ENCODE measurements around the gene MFGE8. TPM values are rescaled to one million over a fixed set of nuclear protein-coding genes. Genes with fewer than 3 reads are reported as not detected.

MFGE8 gene
- total RNA-seq, 4 donors from 2014 or later: 213 to 446 (median 343) TPM

DNA sequence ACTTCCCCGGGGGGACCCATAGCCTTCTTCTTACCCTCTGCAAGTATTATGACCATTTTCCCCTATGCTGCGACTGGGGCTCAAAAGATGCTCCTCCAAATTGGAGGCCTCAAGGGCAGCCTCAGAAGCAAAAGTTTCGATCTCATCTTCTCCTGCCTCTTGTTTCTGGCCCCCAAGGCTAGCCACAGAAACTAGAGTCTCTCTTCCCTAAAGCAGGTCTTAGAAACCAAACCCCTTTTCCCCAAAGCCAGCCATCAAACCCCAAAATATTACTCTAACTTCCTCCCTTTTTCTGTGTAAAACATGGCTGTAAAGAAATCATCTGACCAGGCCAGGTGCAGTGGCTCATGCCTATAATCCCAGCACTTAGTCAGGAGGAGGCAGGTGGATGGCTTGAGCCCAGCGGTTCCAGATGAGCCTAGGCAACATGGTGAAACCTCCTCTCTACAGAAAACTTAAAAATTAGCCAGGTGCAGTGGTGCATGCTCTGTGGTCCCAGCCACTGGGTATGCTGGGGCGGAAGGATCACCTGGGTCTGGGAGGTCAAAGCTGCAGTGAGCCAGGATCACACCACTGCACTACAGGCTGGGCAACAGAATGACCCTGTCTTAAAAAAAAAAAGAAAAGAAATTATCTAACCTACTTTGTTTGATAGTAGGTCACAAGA is 36.7 kb upstream of the MFGE8 start:
- no peak for TF ChIP-seq CTCF (IDR thresholded peaks at IDR 0.05; ENCODE audit: low read depth)

DNA sequence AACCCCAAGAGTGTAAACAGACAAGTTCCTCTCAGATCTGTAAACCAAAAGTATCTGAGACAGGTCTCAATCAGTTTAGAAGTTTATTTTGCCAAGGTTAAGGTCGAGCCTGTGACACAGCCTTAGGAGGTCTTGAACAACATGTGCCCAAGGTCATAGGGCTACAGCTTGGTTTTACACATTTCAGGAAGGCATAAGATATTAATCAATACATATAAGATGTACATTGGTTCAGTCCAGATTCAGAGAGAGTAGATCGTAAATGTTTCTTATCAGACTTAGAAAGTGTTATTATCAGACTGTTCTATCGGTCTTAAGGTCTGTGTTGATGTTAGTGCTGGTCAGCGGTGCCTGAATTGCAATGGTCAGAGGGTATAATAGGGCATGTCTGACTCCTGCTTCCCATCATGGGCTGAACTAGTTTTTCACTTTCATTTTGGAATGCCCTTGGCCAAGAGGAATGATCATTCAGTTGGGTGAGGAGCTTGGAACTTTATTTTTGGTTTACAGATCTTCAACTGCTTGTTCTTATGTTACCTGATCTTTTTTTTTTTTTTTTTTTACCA is 27.0 kb upstream of the MFGE8 start:
- TF ChIP-seq CTCF (IDR thresholded peaks at IDR 0.05; ENCODE audit: low read depth): no peak

GRCh38 chr15:88939486-88939806 is 26.3 kb upstream of the MFGE8 start:
- no peak for TF ChIP-seq CTCF (IDR thresholded peaks at IDR 0.05; ENCODE audit: low read depth)

DNA sequence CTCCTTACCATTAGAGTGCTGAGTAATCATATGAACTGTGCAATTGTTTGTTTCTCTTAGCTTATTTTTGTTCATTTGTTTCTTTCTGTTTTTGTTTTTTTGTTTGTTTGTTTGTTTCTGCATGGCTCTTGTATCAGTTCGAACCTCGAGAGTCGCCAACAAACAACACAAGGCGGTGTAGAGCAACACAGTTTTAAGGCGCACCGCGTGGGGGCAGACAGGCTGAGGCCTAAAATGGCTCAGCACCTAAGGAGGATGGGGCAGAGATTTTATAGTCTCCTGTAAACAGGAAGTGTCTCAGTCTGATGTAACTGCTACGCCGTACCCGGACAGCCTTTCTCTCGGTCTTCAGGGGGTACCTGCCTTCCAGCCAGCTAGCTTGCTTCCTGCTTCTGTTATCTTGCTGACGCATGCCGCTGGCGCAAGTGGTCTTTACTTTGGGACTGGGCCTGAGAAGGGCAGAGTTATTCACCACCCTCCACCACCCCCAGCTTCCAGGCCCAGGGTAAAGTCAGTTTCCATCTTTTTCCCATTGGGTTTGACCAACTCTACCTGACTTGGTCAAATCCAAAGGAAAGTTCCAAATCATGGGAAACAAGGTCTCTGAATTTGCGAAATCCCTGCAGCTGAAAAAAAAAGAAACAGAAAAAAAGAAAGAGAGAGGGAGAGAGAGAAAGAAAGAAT is 25.8 kb upstream of the MFGE8 start:
- TF ChIP-seq CTCF (IDR thresholded peaks at IDR 0.05; ENCODE audit: low read depth): no peak

DNA sequence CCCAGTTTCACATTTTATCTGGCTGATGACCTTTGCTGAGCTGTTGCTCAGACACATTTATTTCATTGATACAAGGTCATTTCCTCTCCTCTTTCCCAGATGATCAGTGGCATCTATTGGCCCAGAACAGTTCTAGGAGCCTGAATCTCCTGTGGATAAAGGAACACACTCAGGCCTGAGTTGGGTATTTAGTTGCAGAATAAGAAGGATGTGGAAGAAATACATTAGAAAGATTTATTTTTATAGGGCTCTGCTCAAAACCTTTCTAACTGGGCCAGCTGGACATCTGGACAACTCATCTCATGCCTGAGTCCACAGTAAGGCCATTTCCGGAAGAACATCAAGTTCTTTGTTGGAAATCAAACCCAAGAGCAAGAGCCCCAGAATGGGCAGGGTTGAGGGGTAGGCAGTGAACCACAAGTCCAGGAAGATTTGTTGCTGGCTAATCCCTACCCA is 19.7 kb upstream of the MFGE8 start:
- TF ChIP-seq CTCF (IDR thresholded peaks at IDR 0.05; ENCODE audit: low read depth): no peak

DNA sequence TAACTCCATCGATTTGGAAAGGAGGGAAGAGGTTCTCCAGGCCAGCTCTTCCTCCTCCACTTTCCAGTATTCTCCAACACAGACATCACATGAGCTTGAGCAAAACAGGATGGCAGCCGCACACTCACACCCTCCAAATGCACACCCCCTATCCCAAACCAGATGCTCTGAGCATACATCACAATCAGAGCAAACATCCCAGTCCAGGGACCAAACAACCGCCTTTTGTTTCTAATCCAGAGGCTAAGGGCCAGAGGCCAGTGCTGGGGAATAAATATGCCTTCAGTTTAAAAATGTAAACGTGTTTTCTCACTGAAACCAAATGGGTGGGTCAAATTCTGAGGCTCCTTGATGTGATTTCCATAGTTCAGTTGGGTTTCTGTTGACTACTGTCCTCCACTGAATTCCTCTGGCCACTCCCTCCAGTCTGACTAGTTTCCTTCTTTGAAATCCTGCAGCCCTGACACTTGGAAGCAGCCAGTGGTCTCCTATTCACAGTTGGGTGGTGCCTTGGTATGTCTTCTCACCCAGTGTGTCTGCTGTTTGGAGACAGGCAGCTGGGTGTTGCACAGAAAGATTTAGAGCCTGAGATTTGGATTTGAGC is 19.2 kb upstream of the MFGE8 start:
- TF ChIP-seq CTCF (IDR thresholded peaks at IDR 0.05; ENCODE audit: low read depth): no peak

DNA sequence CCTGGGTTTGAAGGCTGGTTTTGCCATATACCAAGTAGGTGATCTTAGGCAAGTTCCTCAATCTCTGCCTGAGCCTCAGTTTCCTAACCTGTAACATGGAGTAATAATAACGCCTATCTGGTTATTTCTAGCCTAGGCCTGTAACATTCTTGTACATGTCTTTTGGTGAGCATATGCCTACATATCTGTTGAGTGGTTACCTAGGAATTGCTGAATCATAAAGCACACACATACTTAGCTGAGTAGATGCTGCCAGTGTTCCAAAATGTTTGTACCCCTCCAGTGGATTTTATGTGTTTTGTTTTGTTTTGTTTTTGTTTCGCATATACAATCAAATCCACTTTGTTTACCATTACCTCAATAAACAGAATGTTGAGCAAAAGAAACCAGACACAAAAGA is 17.4 kb upstream of the MFGE8 start:
- TF ChIP-seq CTCF (IDR thresholded peaks at IDR 0.05; ENCODE audit: low read depth): no peak
